Measurements from ENCODE around the gene TMSB15C. TPM values are rescaled to one million over a fixed set of nuclear protein-coding genes. Genes with fewer than 3 reads are reported as not detected.

The TMSB15C gene
- total and polyA plus RNA-seq, 10 of the 15 experiments (the other 5 are each of a cell fraction or from before 2014, with no cell fraction given), result 0.69 to 10.1 (median 5.3) TPM

GRCh38 chrX:104045642-104046041, 30.4 kb downstream of the TMSB15C start:
- Histone ChIP-seq H3K79me2 (ENCODE audit: control insufficient read depth, insufficient read depth, low read length) (no peaks in the 10 kb centered on the region), H3K36me3 (ENCODE audit: control insufficient read depth in 2 of 2, insufficient read depth in 2 of 2, low read length in 1 of 2) (no peaks in the 10 kb centered on the region), H3K27me3 (replicated peaks in 1 of 2; ENCODE audit: control insufficient read depth in 2 of 2, insufficient read depth in 2 of 2, low read length in 1 of 2) (no peaks in the 10 kb centered on the region), H3K4me2 (ENCODE audit: control insufficient read depth, insufficient read depth) (no peak overlapping the region), H3K27ac (ENCODE audit: control insufficient read depth, insufficient read depth) (no peak overlapping the region), H3K4me1 (ENCODE audit: control insufficient read depth, insufficient read depth, low read length) (no peaks in the 10 kb centered on the region), H3K4me3 (no peak overlapping the region), H4K20me1 (ENCODE audit: control insufficient read depth, insufficient read depth) (no peaks in the 10 kb centered on the region), H3K9ac (ENCODE audit: control insufficient read depth, insufficient read depth, low read length) (no peak overlapping the region), H2AFZ (ENCODE audit: control insufficient read depth, low read depth, low read length) (no peak overlapping the region), H3K9me3 (replicated peaks; ENCODE audit: control insufficient read depth, insufficient read depth, low read length) (no peaks in the 10 kb centered on the region)
- no peak for TF ChIP-seq NR2C2 (IDR thresholded peaks at IDR 0.05; ENCODE audit: borderline replicate concordance, control insufficient read depth, insufficient read length, low read depth)
- TF ChIP-seq TARDBP (IDR thresholded peaks at IDR 0.05; ENCODE audit: borderline replicate concordance), result no peak
- TF ChIP-seq CTCF (IDR thresholded peaks at IDR 0.05 in 2 of 3, conservative IDR thresholded peaks at IDR 0.05 in 1 of 3; ENCODE audit: control insufficient read depth in 2 of 3, extremely low read depth in 1 of 3, insufficient read depth in 1 of 3, low read depth in 3 of 3, low read length in 3 of 3), result no peak
- TF ChIP-seq BHLHE40 (IDR thresholded peaks at IDR 0.05; ENCODE audit: borderline replicate concordance in 1 of 2, low read depth in 2 of 2, low read length in 1 of 2), result no peak
- RAD21 ChIA-PET (ENCODE audit: unreplicated experiment), result no interaction called here
- SMC1A ChIA-PET (ENCODE audit: uncharacterized antibody, unreplicated experiment), result no interaction called here
- CTCF ChIA-PET, result no interaction called here
- in situ Hi-C loops (cut with MboI) (no loop called here), intact Hi-C loops (cut with micrococcal nuclease; ENCODE audit: unreplicated experiment) (no loop called here)
- DNase-seq (ENCODE audit: low read depth, low spot score) (no peak), ATAC-seq (no peak), FAIRE-seq (no peak)
- WGBS (ENCODE audit: insufficient coverage, insufficient replicate concordance, low lambda C conversion rate, missing lambda C conversion rate), result 20% methylated on average over 5 of the region's 5 CpGs
- no TSS peak for BruUV-seq (replicated peaks)
- POLR2A ChIA-PET, result no interaction called here

GRCh38 chrX:104041003-104041402, 35.0 kb downstream of the TMSB15C start:
- SMC1A ChIA-PET (ENCODE audit: uncharacterized antibody, unreplicated experiment), result no interaction called here
- RAD21 ChIA-PET (ENCODE audit: unreplicated experiment), result no interaction called here
- POLR2A ChIA-PET, result no interaction called here
- FAIRE-seq (no peak), DNase-seq (ENCODE audit: low read depth, low spot score) (no peak), ATAC-seq (no peak)
- in situ Hi-C loops (cut with MboI), result no loop called here
- BruUV-seq (replicated peaks), result no TSS peak
- no peak overlapping the region for H3K4me2 ChIP-seq (ENCODE audit: control insufficient read depth, insufficient read depth)
- H3K27ac ChIP-seq (ENCODE audit: control insufficient read depth, insufficient read depth), result no peak overlapping the region
- CTCF ChIA-PET, result no interaction called here
- H4K20me1 ChIP-seq (ENCODE audit: control insufficient read depth, insufficient read depth), result no peaks in the 10 kb centered on the region
- no peaks in the 10 kb centered on the region for H3K27me3 ChIP-seq (replicated peaks in 1 of 2; ENCODE audit: control insufficient read depth in 2 of 2, insufficient read depth in 2 of 2, low read length in 1 of 2)
- WGBS (ENCODE audit: insufficient coverage, insufficient replicate concordance, low lambda C conversion rate, missing lambda C conversion rate), result 12% methylated on average over 4 of the region's 4 CpGs
- H2AFZ ChIP-seq (ENCODE audit: control insufficient read depth, low read depth, low read length), result no peak overlapping the region
- H3K79me2 ChIP-seq (ENCODE audit: control insufficient read depth, insufficient read depth, low read length), result no peaks in the 10 kb centered on the region
- no peaks in the 10 kb centered on the region for H3K36me3 ChIP-seq (ENCODE audit: control insufficient read depth in 2 of 2, insufficient read depth in 2 of 2, low read length in 1 of 2)
- no peaks in the 10 kb centered on the region for H3K4me1 ChIP-seq (ENCODE audit: control insufficient read depth, insufficient read depth, low read length)
- H3K4me3 ChIP-seq, result no peak overlapping the region
- no peak overlapping the region for H3K9ac ChIP-seq (ENCODE audit: control insufficient read depth, insufficient read depth, low read length)
- H3K9me3 ChIP-seq (replicated peaks; ENCODE audit: control insufficient read depth, insufficient read depth, low read length), result no peaks in the 10 kb centered on the region
- intact Hi-C loops (cut with micrococcal nuclease; ENCODE audit: unreplicated experiment), result no loop called here
- TF ChIP-seq TCF7 (IDR thresholded peaks at IDR 0.05; ENCODE audit: borderline replicate concordance) (no peak), BACH1 (IDR thresholded peaks at IDR 0.05; ENCODE audit: borderline replicate concordance) (no peak), MAX (IDR thresholded peaks at IDR 0.05; ENCODE audit: low read depth, low read length) (no peak), PML (IDR thresholded peaks at IDR 0.05; ENCODE audit: low read length) (no peak), ZBTB11 (CRISPR knock-in tag; IDR thresholded peaks at IDR 0.05) (no peak), RCOR1 (conservative IDR thresholded peaks at IDR 0.05; ENCODE audit: low read depth, low read length) (no peak), ZSCAN29 (IDR thresholded peaks at IDR 0.05) (no peak), USF1 (IDR thresholded peaks at IDR 0.05; ENCODE audit: borderline replicate concordance, extremely low read length, insufficient read depth, low read depth, low read length) (no peak)
